GM20000 (cell line): Measurements from ENCODE around the gene EDDM3A.

Experiments
- DNase-seq: peaks from one replicate; pipeline ENCODE4 v3.0.0; 2012; ENCODE audit warnings: low spot score
- TF ChIP-seq, protein P1 (sequence below): IDR thresholded peaks from 2 replicates; pipeline ENCODE4 v1.5.1; 2012; ENCODE audit warnings: mild to moderate bottlenecking, control low read depth; ENCODE audit errors: extremely low read depth, missing control alignments

Gene EDDM3A

DNA sequence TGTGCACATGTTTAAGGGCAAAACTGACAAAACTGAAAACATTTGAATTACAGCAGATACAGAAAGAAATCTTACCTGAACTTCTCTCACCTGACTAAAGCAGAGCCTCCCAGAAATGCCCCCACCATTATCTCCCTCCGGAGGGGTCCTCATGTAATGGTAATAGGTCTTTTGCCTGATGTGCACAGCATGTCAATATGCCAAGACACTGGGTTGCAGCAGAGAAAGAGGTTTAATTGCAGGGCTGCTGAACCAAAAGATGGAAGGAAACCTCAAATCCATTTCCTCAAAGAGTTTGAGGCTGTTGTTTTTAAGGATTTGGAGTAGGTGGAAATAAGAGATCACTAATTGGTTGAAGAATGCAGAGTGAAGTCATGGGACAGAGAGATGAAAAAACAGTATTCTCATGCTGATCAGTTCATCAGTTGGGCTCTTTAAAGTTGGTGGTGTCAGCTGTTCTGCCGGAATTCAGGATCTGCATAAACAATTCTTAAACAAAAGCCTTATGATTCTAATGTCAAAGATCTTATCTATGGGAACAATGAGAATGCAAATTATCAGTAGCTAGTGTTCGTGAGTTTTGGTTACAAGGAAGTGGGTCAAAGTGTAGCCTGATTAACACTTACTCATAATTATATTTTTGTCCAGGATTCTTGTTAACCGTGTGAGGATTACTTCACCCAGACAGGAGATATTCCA is 38.9 kb upstream of the EDDM3A start:
- TF ChIP-seq, protein P1, sequence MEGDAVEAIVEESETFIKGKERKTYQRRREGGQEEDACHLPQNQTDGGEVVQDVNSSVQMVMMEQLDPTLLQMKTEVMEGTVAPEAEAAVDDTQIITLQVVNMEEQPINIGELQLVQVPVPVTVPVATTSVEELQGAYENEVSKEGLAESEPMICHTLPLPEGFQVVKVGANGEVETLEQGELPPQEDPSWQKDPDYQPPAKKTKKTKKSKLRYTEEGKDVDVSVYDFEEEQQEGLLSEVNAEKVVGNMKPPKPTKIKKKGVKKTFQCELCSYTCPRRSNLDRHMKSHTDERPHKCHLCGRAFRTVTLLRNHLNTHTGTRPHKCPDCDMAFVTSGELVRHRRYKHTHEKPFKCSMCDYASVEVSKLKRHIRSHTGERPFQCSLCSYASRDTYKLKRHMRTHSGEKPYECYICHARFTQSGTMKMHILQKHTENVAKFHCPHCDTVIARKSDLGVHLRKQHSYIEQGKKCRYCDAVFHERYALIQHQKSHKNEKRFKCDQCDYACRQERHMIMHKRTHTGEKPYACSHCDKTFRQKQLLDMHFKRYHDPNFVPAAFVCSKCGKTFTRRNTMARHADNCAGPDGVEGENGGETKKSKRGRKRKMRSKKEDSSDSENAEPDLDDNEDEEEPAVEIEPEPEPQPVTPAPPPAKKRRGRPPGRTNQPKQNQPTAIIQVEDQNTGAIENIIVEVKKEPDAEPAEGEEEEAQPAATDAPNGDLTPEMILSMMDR, result no peak
- DNase-seq, result no peak

DNA sequence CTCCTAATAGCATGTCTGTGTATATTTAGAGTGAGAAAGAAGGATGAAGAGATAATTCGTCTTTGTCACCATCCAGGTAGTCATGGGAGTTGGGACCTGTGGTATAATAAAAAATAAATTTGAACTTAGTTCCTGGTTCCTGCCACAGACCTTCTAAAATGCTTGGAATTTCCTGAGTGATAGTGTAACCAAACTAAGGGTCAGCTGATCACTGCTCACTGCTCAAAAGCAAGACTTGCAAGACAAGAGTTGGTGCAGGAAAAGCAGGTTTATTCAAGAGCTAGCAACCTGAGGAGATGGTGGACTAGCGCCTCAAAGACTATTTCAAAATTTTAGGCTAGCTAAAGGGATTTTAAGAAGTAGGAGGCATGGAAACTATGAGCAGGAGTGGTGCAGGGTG is 38.1 kb upstream of the EDDM3A start:
- no peak for DNase-seq
- TF ChIP-seq, protein P1, result no peak

DNA sequence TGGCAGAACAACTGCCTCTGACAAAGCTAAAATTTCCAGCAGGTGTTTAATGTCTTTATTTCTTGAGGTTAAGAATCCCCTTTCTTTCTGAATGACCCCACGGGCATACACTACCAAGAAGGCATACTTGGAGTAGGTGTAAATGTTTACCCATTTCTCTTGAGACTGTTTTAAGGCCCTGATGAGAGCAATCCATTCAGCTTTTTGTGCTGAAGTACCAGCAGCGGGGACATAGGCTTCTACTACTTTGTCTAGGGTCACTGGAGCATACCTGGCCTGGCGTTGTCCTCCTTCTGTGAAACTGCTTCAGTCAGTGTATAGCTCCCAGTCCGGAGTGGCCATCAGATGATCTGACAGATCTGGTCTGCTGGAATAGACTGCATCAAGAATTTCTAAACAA is 34.4 kb upstream of the EDDM3A start:
- no peak for DNase-seq
- TF ChIP-seq, protein P1, result no peak

DNA sequence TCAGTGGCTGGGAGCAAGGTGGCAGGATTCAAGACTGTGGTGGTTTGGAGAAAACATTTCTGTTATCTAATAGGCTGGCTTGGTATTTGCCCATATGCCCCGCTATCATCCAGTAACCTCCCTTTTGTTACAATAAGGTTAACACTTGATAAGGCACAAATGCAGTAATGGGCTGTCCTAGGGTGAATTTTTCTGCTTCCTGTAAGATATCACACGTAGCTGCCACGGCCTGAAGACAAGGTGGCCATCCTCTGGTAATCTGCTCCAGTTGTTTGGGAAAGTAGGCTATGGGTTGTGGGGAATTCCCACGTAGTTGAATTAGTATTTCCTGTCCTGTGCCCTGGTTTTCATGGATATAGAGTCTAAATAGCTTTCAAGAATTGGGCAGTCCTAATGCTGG is 34.0 kb upstream of the EDDM3A start:
- TF ChIP-seq, protein P1, result no peak
- DNase-seq, result no peak

DNA sequence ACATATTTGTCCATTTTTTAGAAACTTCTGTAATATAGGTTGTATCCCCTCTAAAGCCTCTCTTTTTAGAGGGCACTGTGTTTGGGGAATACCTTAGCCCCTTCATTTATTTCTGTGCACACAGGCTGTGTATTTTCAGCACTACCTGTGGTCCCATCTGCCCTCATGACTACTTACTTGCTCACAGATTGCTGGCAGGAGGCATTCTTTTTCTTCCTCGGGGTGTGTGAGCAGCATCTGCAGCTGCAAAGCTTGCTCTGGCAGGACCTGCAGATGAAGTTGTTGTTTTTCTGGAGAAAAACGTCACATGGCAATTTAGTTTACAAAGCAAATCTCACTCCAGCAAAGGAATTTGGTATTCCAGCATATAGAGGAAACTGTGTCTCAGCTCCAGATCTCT is 32.8 kb upstream of the EDDM3A start:
- TF ChIP-seq, protein P1, result no peak
- DNase-seq, result no peak

DNA sequence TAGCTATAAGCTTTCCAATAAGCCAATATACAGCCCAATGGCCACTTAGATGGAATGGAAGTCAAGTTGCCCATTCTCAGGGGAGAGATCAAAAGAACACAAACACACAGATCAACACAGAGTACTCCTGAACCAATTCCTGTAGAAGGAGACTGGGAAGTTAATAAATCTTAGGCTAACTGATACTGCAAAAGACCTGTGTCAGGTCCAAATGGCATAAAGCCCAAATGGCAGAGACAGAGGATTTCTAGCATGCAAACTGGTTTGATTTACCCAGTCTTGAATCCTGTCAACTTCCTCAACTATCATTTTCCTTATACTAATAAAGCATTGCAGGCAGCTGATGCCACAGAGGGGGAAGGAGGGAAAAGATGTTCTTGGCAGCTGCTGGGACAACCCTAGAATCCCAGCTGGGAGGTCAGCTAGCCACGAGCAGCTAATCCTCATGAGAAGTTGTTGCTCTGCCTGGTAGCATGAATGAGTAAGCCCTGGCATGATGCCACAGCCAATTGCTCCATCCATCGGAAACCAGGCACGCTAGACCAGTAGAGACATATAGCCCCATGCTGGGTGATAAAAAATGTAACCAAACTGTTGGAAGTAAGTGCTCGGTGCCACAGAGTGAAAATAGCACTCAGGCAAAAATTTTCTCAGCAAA is 31.0 kb upstream of the EDDM3A start:
- DNase-seq, result no peak
- TF ChIP-seq, protein P1, result no peak

DNA sequence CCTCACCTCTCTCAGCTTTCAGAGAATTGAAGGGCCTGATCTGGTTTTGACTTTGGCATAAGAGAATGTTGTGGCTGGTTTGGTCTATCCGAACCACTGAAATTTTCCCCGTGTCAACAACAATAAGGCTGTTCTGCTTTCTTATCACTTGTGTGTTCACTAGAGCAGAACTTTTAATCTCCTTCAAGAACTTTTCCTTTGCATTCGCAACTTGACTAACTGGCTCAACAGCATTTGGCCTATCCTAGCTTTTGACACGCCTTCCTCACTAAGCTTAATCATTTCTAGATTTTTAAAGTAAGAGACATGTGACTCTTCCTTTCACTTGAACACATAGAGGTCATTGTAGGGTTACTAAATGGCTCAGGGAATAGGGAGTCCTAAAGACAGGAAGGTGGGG is 25.9 kb upstream of the EDDM3A start:
- TF ChIP-seq, protein P1, result no peak
- no peak for DNase-seq
